ENCODE measurements around the gene FBXO36.

GRCh38 chr2:230043461-230043860, 121.2 kb downstream of the FBXO36 start:
- no peak for TF ChIP-seq CTCF (IDR thresholded peaks at IDR 0.05)
- TF ChIP-seq POLR2A (IDR thresholded peaks at IDR 0.05): no peak

Data from sigmoid colon (tissue), 3 donors.